Parathyroid adenoma (tissue), 2 donors: ENCODE measurements around the gene CDH4.

Source experiments
- H2AFZ ChIP-seq: fragments of 300-600 bp; sonication (generic); one replicate; pipeline ENCODE4 v1.7.0; 2017; ENCODE audit warnings: antibody characterized with exemption, mild to moderate bottlenecking
- H3K27ac ChIP-seq: fragments of 300-600 bp; sonication (generic); one replicate; pipeline ENCODE4 v1.7.0; 2017
- H3K27me3 ChIP-seq: fragments of 300-600 bp; sonication (generic); one replicate; pipeline ENCODE4 v1.7.0; 2017; ENCODE audit warnings: low read length; ENCODE audit not compliant: control insufficient read depth, insufficient read depth
- H3K36me3 ChIP-seq: fragments of 300-600 bp; sonication (generic); one replicate; pipeline ENCODE4 v1.7.0; 2017; ENCODE audit warnings: low read length; ENCODE audit not compliant: control insufficient read depth, insufficient read depth
- H3K4me1 ChIP-seq: fragments of 300-600 bp; sonication (generic); one replicate; pipeline ENCODE4 v1.7.0; 2017; ENCODE audit warnings: control low read depth
- H3K4me2 ChIP-seq: fragments of 300-600 bp; sonication (generic); one replicate; pipeline ENCODE4 v1.7.0; 2017; ENCODE audit warnings: low read length
- H3K4me3 ChIP-seq: fragments of 300-600 bp; sonication (generic); one replicate; pipeline ENCODE4 v1.7.0; 2017; ENCODE audit warnings: low read depth, low read length
- H3K79me2 ChIP-seq: fragments of 300-600 bp; sonication (generic); one replicate; pipeline ENCODE4 v1.7.0; 2017; ENCODE audit warnings: control low read depth
- H3K9ac ChIP-seq: fragments of 300-600 bp; sonication (generic); one replicate; pipeline ENCODE4 v1.7.0; 2017; ENCODE audit warnings: mild to moderate bottlenecking
- H3K9me3 ChIP-seq: fragments of 300-600 bp; sonication (generic); one replicate; pipeline ENCODE4 v1.7.0; 2017; ENCODE audit warnings: low read length; ENCODE audit not compliant: control insufficient read depth
- TF ChIP-seq, protein P1 (sequence below): fragments of 300-600 bp; sonication (generic); IDR thresholded peaks from one replicate; pipeline ENCODE4 v1.7.0; 2017; ENCODE audit warnings: antibody characterized with exemption, mild to moderate bottlenecking
- donor health status: primary hyperparathyroidism.

Gene CDH4

DNA sequence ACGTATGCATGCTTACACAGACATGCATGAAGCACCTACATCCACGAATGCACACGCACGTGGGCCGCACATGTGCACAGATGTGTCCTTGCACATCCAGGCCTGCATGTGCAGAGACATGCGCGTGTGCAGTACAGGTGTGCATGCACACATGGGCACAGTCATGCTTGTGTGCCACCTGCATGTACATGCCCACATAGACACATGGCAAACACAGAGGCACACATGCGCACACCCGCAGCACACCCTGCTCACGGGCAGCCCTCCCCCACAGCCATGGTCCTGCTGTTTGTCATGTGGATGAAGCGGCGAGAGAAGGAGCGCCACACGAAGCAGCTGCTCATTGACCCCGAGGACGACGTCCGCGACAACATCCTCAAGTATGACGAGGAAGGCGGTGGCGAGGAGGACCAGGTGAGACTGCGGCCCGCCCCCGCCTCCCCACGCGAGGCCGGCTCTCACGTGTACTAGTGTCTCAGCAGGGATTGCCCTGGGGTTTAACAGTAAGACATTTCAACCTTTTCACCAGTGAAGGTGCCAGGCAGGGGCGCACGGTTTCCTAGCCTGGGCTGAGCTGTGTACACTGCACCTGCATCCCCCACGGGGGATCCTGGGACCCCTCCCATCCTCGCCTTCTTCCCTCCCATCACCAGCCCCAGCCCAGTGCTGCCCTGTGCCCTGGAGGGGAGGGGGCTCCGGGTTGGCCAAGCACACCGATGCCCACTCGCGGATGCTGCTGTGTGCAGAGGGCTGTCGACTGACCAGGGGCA lies 680.8 kb downstream of the CDH4 start:
- H3K27me3 ChIP-seq = peaks cover 1% of the 10 kb centered on the region
- no peak overlapping the region for H3K4me3 ChIP-seq
- H3K79me2 ChIP-seq = no peaks in the 10 kb centered on the region
- no peak overlapping the region for H3K4me2 ChIP-seq
- H3K27ac ChIP-seq = no peak overlapping the region
- H3K4me1 ChIP-seq = no peaks in the 10 kb centered on the region
- no peak overlapping the region for H3K9ac ChIP-seq
- H3K9me3 ChIP-seq = no peaks in the 10 kb centered on the region
- no peaks in the 10 kb centered on the region for H3K36me3 ChIP-seq
- H2AFZ ChIP-seq = no peak overlapping the region
- TF ChIP-seq, protein P1, sequence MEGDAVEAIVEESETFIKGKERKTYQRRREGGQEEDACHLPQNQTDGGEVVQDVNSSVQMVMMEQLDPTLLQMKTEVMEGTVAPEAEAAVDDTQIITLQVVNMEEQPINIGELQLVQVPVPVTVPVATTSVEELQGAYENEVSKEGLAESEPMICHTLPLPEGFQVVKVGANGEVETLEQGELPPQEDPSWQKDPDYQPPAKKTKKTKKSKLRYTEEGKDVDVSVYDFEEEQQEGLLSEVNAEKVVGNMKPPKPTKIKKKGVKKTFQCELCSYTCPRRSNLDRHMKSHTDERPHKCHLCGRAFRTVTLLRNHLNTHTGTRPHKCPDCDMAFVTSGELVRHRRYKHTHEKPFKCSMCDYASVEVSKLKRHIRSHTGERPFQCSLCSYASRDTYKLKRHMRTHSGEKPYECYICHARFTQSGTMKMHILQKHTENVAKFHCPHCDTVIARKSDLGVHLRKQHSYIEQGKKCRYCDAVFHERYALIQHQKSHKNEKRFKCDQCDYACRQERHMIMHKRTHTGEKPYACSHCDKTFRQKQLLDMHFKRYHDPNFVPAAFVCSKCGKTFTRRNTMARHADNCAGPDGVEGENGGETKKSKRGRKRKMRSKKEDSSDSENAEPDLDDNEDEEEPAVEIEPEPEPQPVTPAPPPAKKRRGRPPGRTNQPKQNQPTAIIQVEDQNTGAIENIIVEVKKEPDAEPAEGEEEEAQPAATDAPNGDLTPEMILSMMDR = no peak

DNA sequence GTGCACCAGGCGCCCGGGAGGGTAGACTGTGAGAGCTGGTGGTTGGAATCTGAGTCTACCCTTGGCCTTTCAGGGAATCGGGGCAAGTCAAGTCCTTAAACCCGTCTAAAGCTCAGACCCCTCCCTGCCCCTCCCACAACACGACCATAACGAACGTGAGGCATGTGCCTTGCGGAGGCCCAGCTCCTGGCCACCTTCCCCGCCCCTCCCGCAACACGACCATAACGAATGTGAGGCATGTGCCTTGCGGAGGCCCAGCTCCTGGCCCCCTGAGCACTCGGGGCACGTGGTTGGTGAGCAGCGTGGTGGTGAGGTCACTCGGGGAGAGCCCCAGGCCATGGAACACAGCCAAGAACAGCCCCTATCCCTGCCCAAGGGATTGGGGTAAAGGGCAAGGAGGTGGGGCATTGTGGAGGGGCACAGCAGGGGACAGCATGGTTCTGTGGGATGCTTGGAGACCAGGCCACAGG lies 681.5 kb downstream of the CDH4 start:
- Histone ChIP-seq H3K4me1 (no peaks in the 10 kb centered on the region), H3K27ac (no peak overlapping the region), H3K4me2 (no peak overlapping the region), H3K36me3 (no peaks in the 10 kb centered on the region), H3K4me3 (no peak overlapping the region), H3K79me2 (no peaks in the 10 kb centered on the region), H3K9me3 (no peaks in the 10 kb centered on the region), H3K27me3 (peaks cover 4% of the 10 kb centered on the region), H2AFZ (no peak overlapping the region), H3K9ac (no peak overlapping the region)
- TF ChIP-seq, protein P1 = no peak

DNA sequence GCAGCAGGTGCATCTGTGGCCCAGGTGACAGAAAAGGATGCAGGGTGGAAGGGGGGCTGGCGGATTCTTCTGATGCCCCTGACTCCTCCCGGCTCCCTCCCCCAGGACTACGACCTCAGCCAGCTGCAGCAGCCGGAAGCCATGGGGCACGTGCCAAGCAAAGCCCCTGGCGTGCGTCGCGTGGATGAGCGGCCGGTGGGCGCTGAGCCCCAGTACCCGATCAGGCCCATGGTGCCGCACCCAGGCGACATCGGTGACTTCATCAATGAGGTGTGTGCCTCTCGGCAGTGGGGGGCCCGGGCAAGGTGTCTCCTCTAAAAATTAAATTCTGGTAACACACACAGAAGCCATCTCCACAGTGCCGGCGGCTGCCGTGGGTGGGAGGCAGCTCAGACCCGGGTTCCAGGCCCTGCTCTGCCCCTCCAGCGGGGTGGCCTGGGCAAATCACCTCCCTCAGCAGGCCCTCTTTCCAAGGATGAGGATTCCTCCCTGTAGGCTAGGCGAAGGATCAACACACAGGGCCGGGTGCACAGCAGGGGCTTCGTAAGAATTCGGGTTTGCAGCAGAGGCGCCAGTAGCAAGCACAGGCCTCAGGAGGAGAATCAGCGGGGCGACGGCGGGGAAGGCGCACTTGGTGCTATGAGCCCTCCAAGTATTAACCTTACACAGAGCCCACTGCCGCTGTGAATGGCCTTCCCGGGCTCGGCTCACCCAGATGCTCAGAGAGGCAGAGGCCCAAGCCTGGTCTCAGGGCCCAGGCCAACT lies 682.1 kb downstream of the CDH4 start:
- no peaks in the 10 kb centered on the region for H3K9me3 ChIP-seq
- TF ChIP-seq, protein P1 = no peak

DNA sequence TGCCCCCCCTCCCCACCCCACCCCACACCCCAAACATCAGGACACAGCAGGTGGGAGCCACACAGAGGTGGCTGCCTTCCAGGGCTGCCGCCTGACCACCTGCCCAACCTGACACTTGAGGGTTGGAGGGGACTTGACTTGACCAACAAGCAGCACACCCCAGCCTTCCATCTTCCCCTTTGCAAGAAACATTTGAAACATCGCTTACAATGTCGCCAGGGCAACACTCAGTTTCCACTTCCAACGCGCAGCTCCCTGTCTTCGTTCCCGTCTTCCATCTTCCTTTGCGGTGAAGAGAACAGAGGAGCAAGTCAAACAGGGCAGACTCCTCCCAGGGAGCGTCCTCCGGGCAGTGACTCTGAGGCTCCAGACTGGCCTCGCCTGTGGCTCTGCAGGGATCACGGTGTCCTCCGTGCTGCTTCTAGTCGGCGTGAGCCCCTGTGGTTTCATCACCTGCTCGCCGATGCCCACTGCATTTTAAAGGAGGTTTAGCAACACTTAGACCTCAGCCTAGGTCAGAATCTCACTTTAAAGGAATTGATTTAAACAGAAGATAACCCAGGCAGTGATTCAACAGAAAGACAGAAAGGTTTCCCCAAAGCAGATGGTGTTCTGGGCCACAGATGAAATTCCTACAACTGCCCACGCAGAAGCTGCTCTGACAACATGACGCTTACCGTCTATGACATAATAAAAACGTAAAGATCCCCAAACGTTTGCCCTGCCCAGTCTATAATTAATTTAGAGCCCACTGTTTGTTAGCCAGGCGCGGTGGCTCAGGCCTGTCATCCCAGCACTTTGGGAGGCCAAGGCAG lies 682.9 kb downstream of the CDH4 start:
- no peak overlapping the region for H3K27ac ChIP-seq
- H3K9me3 ChIP-seq = no peaks in the 10 kb centered on the region
- no peaks in the 10 kb centered on the region for H3K4me1 ChIP-seq
- no peaks in the 10 kb centered on the region for H3K36me3 ChIP-seq
- no peaks in the 10 kb centered on the region for H3K79me2 ChIP-seq
- H3K9ac ChIP-seq = no peak overlapping the region
- H2AFZ ChIP-seq = no peak overlapping the region
- H3K4me3 ChIP-seq = no peak overlapping the region
- peaks cover 4% of the 10 kb centered on the region for H3K27me3 ChIP-seq
- TF ChIP-seq, protein P1 = no peak
- no peak overlapping the region for H3K4me2 ChIP-seq

More for the DNA sequence above, 682.1 kb downstream of the CDH4 start:
- Histone ChIP-seq H3K4me2 (no peak overlapping the region), H3K4me1 (no peaks in the 10 kb centered on the region), H3K4me3 (no peak overlapping the region), H3K9ac (no peak overlapping the region), H3K27ac (no peak overlapping the region), H3K36me3 (no peaks in the 10 kb centered on the region), H3K79me2 (no peaks in the 10 kb centered on the region), H3K27me3 (peaks cover 4% of the 10 kb centered on the region), H2AFZ (no peak overlapping the region)
